ENCODE results near the gene CCDC177.

The CCDC177 gene

DNA sequence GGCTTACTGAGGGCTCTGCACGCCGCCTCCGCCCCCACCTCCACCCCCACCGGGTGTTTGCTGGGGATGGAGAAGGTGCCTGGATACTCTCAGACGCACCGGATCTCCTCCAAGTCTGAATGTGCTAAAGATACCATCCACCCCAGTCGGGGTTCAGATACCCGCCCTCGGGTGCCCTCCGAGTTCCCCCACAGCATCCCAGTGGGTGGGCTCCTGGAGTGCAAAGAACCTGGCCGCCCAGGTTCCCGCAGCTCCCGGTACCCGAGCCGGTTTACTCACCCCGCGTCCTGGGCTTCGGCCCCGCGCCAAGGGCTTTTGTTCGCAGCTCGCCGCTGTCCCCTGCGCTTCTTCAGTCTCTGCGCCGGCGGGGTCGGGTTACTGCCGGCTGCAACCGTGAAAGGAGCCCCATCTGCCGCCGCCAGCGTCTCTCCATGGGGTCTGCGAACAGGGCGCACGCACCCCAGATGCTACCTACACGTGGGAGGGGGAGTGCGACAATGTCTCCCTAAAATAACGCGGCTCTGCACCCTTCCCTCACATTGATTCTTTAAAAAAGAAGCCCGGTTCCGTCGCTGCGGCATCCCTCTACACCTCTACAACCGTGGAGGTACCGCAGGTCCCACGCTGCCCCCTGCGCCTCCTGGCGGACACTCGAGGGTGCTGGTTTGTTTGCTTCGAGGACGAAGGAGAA lies at the start of gene CCDC177:
Gene CCDC177 (minus strand): TSS at position 609 of the 691 bp plus-strand sequence. CDS start 1,249 bp downstream, outside the sequence.
- DNase-seq: peak; percentile 23 to 79

GRCh38 chr14:69624136-69624535 lies 49.5 kb upstream of the CCDC177 start:
- peak; percentile 57 to 63 for DNase-seq

DNA sequence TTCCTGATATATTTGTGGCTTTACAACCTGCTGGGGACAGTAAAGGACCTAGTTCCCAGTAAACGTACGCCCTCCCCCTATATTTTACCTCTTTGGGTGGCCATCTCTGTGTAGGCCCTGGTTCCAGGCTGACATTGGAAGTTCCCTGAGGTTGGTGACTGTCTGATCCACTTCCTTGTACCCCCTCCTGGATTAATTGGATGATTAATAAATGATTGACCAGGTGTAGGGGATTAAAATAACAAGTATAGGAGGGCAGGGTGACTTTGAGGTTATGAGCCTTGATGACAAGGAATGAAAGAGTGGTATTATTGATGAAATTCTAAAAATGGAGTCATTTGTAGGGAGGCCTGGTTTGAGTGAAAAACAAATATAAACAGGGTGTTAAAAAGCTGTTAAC lies 46.3 kb upstream of the CCDC177 start:
- DNase-seq: no peak

GRCh38 chr14:69620211-69620611 lies 45.5 kb upstream of the CCDC177 start:
- peak; percentile 64 to 66 for DNase-seq

DNA sequence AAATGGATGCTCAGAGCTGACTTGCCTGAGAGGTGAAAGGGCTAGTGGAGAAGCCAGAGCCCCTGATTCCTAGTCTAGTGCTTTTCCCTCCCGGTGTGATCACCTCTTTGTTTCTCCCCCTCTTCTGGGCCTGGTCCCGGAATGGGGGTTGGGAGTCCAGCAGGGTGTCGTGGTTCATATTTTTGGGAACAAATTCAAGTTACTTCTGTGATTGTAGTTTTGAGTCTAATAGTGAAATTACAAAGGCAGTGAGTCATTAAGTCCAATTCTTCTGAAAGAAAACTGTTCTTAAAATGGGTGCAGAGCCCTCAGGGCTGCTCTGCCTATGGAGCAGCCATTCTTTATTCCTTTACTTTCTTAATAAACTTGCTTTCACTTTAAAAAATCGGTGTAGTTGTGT lies 44.3 kb upstream of the CCDC177 start:
- DNase-seq: no peak

DNA sequence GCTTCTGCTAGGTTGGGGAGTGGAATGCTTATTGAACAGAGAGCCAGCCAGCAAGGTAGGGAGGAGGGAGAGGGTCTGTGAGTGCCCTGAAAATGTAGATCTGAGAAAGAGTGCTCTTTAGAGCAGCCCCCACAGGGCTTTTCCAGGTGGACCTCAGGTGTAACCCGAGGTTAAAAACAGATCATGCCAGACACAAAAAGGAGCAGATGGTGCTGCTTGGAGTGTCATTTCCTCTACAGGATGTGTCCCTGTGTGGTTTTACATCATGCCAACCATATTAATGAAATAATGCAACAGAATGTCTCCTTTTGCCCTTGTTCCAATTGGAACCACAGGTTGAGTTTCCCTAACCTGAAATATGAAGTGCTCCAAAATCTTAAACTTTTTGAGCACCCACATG lies 43.1 kb upstream of the CCDC177 start:
- no peak for DNase-seq

DNA sequence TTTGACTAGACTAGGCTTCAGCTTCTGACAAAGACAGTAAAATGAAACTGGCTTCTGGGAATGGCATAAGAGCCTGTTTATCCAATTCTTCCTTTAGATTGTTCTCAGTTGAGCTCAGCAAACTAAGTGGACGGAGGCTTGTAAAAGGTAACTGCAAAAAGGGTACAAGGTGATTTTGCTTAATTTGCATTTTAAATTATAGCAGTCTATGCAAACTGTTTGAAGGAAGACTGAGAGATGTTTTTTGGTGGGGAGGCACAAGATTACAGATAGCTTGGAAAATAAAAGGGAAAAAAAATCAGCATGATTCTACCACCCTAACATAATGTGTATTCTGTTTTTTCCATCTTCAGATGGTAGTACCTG lies 41.7 kb upstream of the CCDC177 start:
- DNase-seq: no peak

GRCh38 chr14:69615496-69616407 lies 41.1 kb upstream of the CCDC177 start:
- DNase-seq: peak; percentile 75 to 83

DNA sequence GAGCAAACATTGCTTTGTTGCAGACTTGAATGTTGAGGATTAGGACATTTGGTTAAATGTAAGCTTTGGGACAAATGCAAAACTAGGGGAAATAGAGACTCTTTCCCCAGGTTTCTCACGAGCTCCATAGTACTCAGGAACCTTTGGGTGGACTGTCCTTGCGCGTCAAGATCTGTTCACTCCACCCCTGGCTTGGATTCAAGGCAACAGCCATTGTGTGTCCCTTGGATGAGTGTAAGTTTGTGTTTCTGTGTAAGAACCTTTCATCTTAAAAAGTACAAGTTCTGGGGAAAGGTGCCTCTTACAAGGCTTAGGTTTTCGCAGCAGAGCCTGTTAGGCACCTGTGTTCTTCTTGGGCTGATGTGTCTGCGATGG lies 40.4 kb upstream of the CCDC177 start:
- DNase-seq: no peak

- peak; percentile 82 to 93 for DNase-seq
These were observed 39.9 kb upstream of the CCDC177 start for GRCh38 chr14:69614592-69614991.

DNA sequence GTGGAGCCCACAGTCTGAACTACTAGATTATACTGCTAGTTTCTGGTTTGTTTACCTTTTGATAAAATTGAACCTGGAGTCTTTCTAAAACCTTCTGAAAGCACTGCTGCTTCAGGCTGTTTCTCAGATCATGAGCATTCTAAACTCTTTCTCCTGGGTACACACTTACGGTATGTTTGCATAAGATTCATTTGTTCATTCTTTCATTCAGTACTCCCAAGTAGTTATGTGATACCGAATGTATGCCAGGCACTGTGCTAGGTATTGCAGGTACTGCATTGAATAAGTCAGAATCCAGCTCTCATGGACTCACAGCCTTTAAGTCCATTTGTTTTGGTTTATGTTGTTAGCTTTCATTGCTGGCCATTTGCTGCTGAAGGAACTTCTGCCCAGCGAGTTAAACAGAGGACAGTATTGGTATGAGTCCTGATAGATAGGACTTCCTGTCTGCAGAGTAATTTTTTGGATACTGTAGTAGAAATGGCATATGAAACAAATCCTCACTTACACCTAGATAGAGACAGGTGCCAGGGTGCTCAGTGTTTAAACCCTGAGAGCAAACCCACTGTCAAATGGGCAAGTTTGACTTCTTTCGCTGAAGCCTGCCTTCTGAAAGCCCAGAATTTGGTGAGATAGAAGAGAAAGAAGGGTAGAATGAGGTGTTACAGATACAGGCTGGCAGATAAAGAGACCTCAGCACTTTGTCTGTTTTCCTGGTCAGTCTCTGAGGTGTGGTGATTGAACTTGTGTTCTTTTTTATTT lies 38.8 kb upstream of the CCDC177 start:
- no peak for DNase-seq

GRCh38 chr14:69612783-69613130 lies 38.1 kb upstream of the CCDC177 start:
- DNase-seq: no peak

GRCh38 chr14:69612014-69612782 lies 37.5 kb upstream of the CCDC177 start:
- peak; percentile 55 for DNase-seq

DNA sequence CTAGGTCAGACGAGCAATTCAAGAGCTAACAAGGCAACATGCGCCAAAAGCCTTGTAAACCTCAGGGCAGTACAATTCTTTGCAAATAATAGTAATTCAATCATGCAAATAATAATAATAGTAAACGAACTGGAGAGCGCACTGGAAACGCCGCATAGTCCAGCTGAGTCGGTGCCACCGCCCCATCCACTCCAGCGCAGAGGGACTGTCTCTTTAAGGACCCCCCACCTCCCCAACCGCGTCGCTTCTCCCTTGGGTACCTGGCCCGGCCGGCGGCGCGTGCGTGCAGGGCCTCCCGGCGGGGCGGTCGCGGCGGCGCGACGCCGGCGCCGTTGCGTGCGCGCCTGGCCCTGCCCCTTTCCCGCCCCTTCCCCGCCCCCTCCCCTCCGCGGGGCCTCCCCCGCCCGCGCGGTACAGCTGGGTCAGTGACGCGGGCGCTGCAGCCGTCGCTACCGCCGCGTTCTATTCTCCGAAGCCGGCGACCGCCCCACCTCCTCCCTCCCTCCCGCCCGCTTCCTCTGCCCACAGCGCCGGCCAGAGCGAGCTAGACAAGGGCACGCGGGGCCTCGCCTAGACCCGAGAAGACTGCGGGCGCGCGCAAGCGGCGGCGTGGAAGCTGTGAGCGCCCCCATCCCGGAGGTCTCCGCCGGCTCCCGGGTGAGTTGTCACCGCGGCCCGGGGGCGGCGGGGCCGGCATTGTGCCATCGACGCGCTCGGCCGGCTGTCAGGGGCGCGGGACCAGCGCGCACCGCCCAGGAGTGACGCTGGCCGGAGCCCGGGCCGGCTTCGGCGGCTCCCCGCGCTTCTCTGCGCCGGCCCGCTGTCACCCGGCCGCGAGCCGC lies 36.7 kb upstream of the CCDC177 start, which contains the start of gene SUSD6:
Gene SUSD6 (plus strand): TSS at position 425 of the 842 bp plus-strand sequence. CDS start 46,997 bp downstream, outside the sequence.
- DNase-seq: peak; percentile 83 to 84

GRCh38 chr14:69610874-69611171 lies 36.2 kb upstream of the CCDC177 start:
- DNase-seq: no peak

GRCh38 chr14:69610020-69610873 lies 35.6 kb upstream of the CCDC177 start:
- DNase-seq: no peak

DNA sequence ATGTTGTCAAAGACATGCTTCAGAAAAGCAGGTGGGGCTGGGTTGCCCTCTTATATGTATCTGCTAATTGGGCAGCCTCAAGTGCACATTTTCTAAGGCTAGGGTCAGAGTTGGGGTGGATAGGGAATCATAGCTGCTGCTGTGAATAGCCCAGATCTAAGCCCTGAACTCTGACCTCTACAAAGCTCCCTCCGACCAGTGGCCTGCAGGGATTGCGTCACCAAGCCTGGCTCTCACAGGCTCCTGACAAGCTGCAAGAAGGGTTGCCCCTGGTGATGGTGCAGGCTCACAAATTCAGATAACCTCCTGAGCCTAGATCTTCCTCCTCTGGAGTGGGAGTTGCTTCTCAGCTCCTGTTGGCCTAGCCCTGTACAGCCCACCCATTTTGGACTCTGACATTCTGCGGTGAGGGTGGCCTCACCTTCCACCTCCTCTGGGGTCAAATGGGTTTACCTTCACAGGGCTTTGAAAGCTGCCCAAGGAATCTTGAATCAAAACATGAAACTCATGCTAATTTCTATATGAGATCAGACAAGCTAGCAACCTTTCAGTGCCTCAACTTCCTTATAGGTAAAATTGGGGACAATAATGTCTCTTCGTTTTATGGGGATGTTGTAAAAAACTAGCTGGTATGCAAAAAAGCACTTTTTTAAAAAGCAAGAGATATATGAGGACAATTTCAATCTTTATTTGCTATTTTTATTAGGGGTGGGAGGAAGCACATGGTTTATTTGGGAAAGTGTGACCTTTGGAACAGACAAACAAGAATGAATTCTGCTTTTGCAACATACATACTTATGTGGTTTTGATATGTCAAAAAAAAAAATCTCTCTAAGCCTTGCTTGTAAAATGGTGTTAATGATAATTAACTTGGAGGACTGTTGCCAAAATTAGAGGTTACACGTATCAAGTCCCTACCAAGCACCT lies 31.9 kb upstream of the CCDC177 start:
- peak in 1 of 2 donors; percentile 62 for DNase-seq

- peak; percentile 68 to 90 for DNase-seq
These were observed 31.1 kb upstream of the CCDC177 start for GRCh38 chr14:69605738-69606137.

- no peak for DNase-seq
These were observed 25.7 kb upstream of the CCDC177 start for GRCh38 chr14:69600304-69600891.

All from inflammatory macrophage treated with lipopolysaccharide for 1 hour (primary cell).